HepG2 (cell line): ENCODE measurements around the gene DCAF8. TPM values are rescaled to one million over a fixed set of nuclear protein-coding genes. Genes with fewer than 3 reads are reported as not detected.
A peak's percentile ranks its signal among the peaks of the same experiment; 100 is the strongest.

Experiments used
- AGO2 ChIP-seq: fragments of 200-400 bp; formaldehyde crosslinking; optimal IDR thresholded peaks from 2 replicates; pipeline ENCODE3; 2017; ENCODE audit warnings: mild to moderate bottlenecking, low read depth, low read length, moderate library complexity
- ATF3 ChIP-seq: sonication (generic); formaldehyde crosslinking; IDR thresholded peaks from 2 replicates; pipeline ENCODE4 v1.4.0; 2020; ENCODE audit warnings: missing genetic modification reagents
- BHLHE40 ChIP-seq: IDR thresholded peaks from 2 replicates; pipeline ENCODE4 v1.6.1; 2011; ENCODE audit warnings: low read length, improper control_type of control experiment
- CSRNP1 ChIP-seq: sonication (generic); formaldehyde crosslinking; IDR thresholded peaks from 2 replicates; pipeline ENCODE4 v1.8.1; 2023; ENCODE audit warnings: mild to moderate bottlenecking, missing genetic modification reagents
- E2F2 ChIP-seq: sonication (generic); formaldehyde crosslinking; IDR thresholded peaks from 2 replicates; pipeline ENCODE4 v1.4.0; 2020; ENCODE audit warnings: missing genetic modification reagents, borderline replicate concordance
- GABPA ChIP-seq, 2 experiments: IDR thresholded peaks; 2 replicates each; pipeline ENCODE4 v1.6.1; 2011 to 2016; ENCODE audit warnings: low read depth in 2 of 2, low read length in 1 of 2, missing biosample characterization in 1 of 2, missing genetic modification characterization in 1 of 2
- KDM4B ChIP-seq: sonication (generic); formaldehyde crosslinking; IDR thresholded peaks from 2 replicates; pipeline ENCODE4 v1.4.0; 2020; ENCODE audit warnings: missing genetic modification reagents
- KLF12 ChIP-seq: sonication (generic); formaldehyde crosslinking; IDR thresholded peaks from 2 replicates; pipeline ENCODE4 v1.4.0; 2020; ENCODE audit warnings: missing genetic modification reagents, borderline replicate concordance
- NFYC ChIP-seq: IDR thresholded peaks from 2 replicates; pipeline ENCODE4 v1.6.1; 2016; ENCODE audit warnings: missing genetic modification reagents, missing compliant biosample characterization
- NR1H2 ChIP-seq: sonication (generic); formaldehyde crosslinking; IDR thresholded peaks from 2 replicates; pipeline ENCODE4 v1.8.1; 2022; ENCODE audit warnings: low read depth, missing genetic modification reagents, borderline replicate concordance
- PAX8 ChIP-seq: sonication (generic); formaldehyde crosslinking; IDR thresholded peaks from 2 replicates; pipeline ENCODE4 v1.8.0; 2022; ENCODE audit warnings: mild to moderate bottlenecking, missing genetic modification reagents, borderline replicate concordance
- RBM22 ChIP-seq: fragments of 200-400 bp; formaldehyde crosslinking; optimal IDR thresholded peaks from 2 replicates; pipeline ENCODE3; 2017; ENCODE audit warnings: mild to moderate bottlenecking, low read length, moderate library complexity
- SKIL ChIP-seq: sonication (generic); formaldehyde crosslinking; IDR thresholded peaks from 2 replicates; pipeline ENCODE4 v1.8.0; 2022; ENCODE audit warnings: missing genetic modification reagents, mild to moderate bottlenecking, moderate library complexity, borderline replicate concordance
- STAT5B ChIP-seq: sonication (generic); formaldehyde crosslinking; IDR thresholded peaks from 2 replicates; pipeline ENCODE4 v1.4.0; 2020; ENCODE audit warnings: missing genetic modification reagents
- XRCC5 ChIP-seq: fragments of 200-400 bp; formaldehyde crosslinking; optimal IDR thresholded peaks from 2 replicates; pipeline ENCODE3; 2017; ENCODE audit warnings: mild to moderate bottlenecking, low read length
- ZNF512 ChIP-seq: sonication (generic); formaldehyde crosslinking; IDR thresholded peaks from 2 replicates; pipeline ENCODE4 v1.4.0; 2020; ENCODE audit warnings: mild to moderate bottlenecking, missing genetic modification reagents
- ZNF7 ChIP-seq: IDR thresholded peaks from 2 replicates; pipeline ENCODE4 v1.6.1; 2016; ENCODE audit warnings: missing biosample characterization, missing genetic modification reagents
- polyA plus RNA-seq, 8 experiments: library from polyadenylated mRNA; depleted of rRNA in 3 of 8; stranded (reverse) in 7 of 8; unstranded in 1 of 8; fragments of >200 nt; fragmentation: Illumina TruSeq in 4 of 8; extraction: Trizol in 4 of 8; gene quantifications; 2 replicates each; pipeline versions ENCODE4 v1.2.1 to v1.2.3, GENCODE V29; 2011 to 2016; ENCODE audit warnings: low read depth in 4 of 8, missing spikeins in 1 of 8, mixed read lengths in 1 of 8; ENCODE audit not compliant: insufficient read depth in 1 of 8
- total RNA-seq, 5 experiments: library from RNA; depleted of rRNA; stranded (reverse); fragments of >200 nt; fragmentation: Illumina TruSeq; extraction: Trizol; gene quantifications; 2 replicates each; pipeline ENCODE4 v1.2.3, GENCODE V29; 2016; ENCODE audit warnings: low read depth in 1 of 5
- TF ChIP-seq, protein P1 (sequence below): IDR thresholded peaks from 2 replicates; pipeline ENCODE4 v1.6.1; 2016; ENCODE audit warnings: low read depth, control low read depth

The DCAF8 gene
- total and polyA plus RNA-seq, 2 of the 13 experiments (the other 11 are each of a cell fraction or from before 2014, with no cell fraction given): 73.4 to 79.8 TPM

DNA sequence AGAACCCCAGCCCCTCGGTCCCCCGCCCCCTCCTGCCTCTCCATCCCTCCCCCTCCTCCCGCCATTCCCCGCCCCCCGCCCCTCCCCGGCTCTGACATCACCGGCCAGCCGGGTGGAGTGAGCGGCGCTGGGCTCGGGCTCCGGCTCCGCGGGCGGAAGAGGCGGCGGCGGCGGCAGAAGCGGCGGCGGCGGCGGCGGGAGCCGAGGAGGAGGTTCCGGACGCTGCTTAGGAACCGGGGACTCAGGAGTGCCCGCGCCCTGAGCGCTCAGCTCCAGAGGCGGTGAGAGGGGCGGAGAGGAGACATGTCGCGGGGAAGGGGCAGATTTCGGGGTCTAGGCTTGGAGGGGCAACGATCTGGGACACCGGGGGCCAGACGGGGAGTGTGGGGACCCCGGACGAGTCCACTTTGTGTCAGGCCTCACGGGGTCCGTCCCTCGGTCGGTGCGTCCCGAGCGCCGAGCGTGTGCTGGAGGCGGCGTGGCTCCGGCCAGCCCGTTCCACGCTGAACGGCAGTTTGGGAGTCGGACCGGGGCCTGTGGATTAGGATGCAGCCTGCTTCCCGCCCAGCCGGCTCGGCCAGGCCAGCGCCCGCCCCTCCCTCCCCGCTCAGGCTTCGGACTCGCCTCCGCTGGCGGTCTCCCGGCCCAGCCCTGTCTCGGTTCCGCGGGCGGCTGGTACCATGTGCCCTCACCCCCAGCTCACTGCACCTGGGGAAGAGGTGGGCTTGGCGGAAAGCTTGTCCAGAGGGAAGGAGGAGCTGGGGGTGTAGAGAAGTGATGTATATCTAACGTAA lies 56.9 kb downstream of the DCAF8 start, which contains the start of gene PEA15 (continued):
- TF ChIP-seq E2F2 (CRISPR knock-in tag): no peak
- no peak for TF ChIP-seq ZNF512
- no peak for TF ChIP-seq CSRNP1 (CRISPR knock-in tag)
- no peak for TF ChIP-seq PAX8 (CRISPR knock-in tag)
- TF ChIP-seq SKIL (CRISPR knock-in tag): no peak
- TF ChIP-seq RBM22: no peak
- TF ChIP-seq STAT5B (CRISPR knock-in tag): no peak
- TF ChIP-seq, protein P1, sequence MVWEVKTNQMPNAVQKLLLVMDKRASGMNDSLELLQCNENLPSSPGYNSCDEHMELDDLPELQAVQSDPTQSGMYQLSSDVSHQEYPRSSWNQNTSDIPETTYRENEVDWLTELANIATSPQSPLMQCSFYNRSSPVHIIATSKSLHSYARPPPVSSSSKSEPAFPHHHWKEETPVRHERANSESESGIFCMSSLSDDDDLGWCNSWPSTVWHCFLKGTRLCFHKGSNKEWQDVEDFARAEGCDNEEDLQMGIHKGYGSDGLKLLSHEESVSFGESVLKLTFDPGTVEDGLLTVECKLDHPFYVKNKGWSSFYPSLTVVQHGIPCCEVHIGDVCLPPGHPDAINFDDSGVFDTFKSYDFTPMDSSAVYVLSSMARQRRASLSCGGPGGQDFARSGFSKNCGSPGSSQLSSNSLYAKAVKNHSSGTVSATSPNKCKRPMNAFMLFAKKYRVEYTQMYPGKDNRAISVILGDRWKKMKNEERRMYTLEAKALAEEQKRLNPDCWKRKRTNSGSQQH (CRISPR knock-in tag): 0 out of 2 replicates have a peak, but pooled peaks have one; percentile 40
- no peak for TF ChIP-seq NFYC (CRISPR knock-in tag)
- peak; percentile 87 for TF ChIP-seq AGO2
- no peak for TF ChIP-seq KLF12 (CRISPR knock-in tag)
- TF ChIP-seq XRCC5: peak; percentile 24
- TF ChIP-seq GABPA (IDR thresholded peaks at IDR 0.05; ENCODE audit: low read depth, low read length): peak; percentile 24; the same call in 1 of the 2 replicates
- no peak for TF ChIP-seq GABPA (CRISPR knock-in tag; IDR thresholded peaks at IDR 0.05; ENCODE audit: low read depth)
- TF ChIP-seq ATF3 (CRISPR knock-in tag): no peak
- TF ChIP-seq ZNF7: no peak
- TF ChIP-seq KDM4B (CRISPR knock-in tag): no peak
- TF ChIP-seq NR1H2 (CRISPR knock-in tag): no peak
- no peak for TF ChIP-seq BHLHE40
